ENCODE data around the gene TATDN2.

TATDN2 gene

GRCh38 chr3:10273702-10274305 lies 25.5 kb downstream of the TATDN2 start:
- no peak for DNase-seq (ENCODE audit: low spot score)
- ChIA-PET POLR2A (ENCODE audit: low non-redundant PET) (no interaction called here), CTCF (no interaction called here)
- TF ChIP-seq, protein P1, sequence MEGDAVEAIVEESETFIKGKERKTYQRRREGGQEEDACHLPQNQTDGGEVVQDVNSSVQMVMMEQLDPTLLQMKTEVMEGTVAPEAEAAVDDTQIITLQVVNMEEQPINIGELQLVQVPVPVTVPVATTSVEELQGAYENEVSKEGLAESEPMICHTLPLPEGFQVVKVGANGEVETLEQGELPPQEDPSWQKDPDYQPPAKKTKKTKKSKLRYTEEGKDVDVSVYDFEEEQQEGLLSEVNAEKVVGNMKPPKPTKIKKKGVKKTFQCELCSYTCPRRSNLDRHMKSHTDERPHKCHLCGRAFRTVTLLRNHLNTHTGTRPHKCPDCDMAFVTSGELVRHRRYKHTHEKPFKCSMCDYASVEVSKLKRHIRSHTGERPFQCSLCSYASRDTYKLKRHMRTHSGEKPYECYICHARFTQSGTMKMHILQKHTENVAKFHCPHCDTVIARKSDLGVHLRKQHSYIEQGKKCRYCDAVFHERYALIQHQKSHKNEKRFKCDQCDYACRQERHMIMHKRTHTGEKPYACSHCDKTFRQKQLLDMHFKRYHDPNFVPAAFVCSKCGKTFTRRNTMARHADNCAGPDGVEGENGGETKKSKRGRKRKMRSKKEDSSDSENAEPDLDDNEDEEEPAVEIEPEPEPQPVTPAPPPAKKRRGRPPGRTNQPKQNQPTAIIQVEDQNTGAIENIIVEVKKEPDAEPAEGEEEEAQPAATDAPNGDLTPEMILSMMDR (conservative IDR thresholded peaks at IDR 0.05; ENCODE audit: low read depth), result no peak
- no peak overlapping the region for H3K27ac ChIP-seq

- TF ChIP-seq, protein P1 (conservative IDR thresholded peaks at IDR 0.05; ENCODE audit: low read depth), result no peak
- no peak for DNase-seq (ENCODE audit: low spot score)
- ChIA-PET POLR2A (ENCODE audit: low non-redundant PET) (no interaction called here), CTCF (no interaction called here)
- no peak overlapping the region for H3K27ac ChIP-seq
Measured at GRCh38 chr3:10274601-10275000, 26.3 kb downstream of the TATDN2 start.

DNA sequence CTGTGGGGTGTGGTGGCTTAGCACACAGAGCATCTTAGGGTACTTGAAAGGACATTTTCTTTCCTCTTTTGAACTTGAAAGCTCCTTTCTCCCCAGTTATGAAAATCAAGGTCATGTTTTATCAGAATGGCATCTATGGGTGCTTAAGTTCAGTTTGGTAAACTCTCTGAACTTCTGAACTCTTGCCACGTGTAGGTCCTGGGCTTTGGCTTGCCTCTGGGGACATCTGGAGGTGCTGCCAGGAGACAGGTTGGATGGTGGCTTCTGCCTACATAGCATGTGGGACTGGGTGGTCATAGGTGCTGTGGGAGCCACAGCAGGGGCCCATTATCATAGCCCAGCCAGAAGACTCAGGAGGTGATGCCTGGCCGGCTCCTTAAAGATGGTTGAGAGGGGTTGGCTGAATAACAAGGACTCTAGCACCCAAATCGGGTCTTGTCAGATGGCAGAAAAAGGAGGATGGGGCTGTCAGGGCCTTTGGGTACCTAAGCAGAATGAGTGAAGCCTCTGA lies 28.9 kb downstream of the TATDN2 start:
- TF ChIP-seq, protein P1 (conservative IDR thresholded peaks at IDR 0.05; ENCODE audit: low read depth), result no peak
- POLR2A ChIA-PET (ENCODE audit: low non-redundant PET), result interaction anchor here (0.6 kb wide), 1 partner anchor 361 kb away, joined by 3 read pairs; the partner anchor contains the start of gene IL17RC
- no peak overlapping the region for H3K27ac ChIP-seq
- no peak for DNase-seq (ENCODE audit: low spot score)
- CTCF ChIA-PET, result no interaction called here

GRCh38 chr3:10278501-10278900 lies 30.2 kb downstream of the TATDN2 start:
- CTCF ChIA-PET, result no interaction called here
- POLR2A ChIA-PET (ENCODE audit: low non-redundant PET), result no interaction called here
- DNase-seq (ENCODE audit: low spot score), result no peak
- no peak overlapping the region for H3K27ac ChIP-seq
- TF ChIP-seq, protein P1 (conservative IDR thresholded peaks at IDR 0.05; ENCODE audit: low read depth), result no peak

DNA sequence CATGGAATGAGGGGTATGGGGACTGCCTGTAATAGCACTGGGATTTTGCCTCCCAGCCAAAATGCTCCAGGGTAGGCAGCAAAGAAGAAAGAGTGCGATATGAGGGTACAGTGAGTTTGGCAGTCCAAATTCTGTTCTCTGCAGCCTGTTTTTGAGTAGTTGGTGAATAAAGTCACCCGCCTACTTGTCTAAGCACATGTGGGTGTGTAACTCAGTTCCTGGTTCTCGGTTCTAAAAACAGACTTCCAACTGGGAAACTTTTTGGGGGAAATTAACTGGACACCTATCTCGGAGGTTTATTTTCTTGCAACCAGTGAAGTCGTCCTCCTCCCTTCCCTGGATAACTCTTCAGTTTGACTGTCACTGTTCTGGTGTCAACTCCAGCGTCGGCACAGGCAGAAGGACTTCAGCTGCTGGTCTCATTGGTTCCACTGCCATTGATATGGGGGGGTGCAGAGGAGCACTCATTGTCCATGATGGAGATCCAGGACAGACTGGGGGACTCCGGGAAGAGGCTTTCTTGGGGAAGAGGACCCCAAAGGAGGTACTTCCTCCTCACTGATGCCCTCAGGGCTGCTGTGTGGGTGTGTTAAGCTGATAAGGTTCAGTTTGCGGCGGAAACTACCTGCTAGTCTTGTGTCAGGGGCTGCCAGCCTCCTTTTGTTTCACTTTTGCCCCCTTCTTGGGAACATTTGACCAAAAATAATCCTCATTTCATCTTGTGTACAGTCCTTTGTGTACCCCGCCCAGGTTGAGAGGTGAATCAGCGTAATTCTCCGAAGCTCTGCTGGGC lies 31.3 kb downstream of the TATDN2 start:
- no peak for DNase-seq (ENCODE audit: low spot score)
- POLR2A ChIA-PET (ENCODE audit: low non-redundant PET), result no interaction called here
- CTCF ChIA-PET, result interaction anchor here (1.3 kb wide), 1 partner anchor 252 kb away, joined by 3 read pairs; no protein-coding TSS in a partner anchor
- H3K27ac ChIP-seq, result no peak overlapping the region
- TF ChIP-seq, protein P1 (conservative IDR thresholded peaks at IDR 0.05; ENCODE audit: low read depth), result no peak

DNA sequence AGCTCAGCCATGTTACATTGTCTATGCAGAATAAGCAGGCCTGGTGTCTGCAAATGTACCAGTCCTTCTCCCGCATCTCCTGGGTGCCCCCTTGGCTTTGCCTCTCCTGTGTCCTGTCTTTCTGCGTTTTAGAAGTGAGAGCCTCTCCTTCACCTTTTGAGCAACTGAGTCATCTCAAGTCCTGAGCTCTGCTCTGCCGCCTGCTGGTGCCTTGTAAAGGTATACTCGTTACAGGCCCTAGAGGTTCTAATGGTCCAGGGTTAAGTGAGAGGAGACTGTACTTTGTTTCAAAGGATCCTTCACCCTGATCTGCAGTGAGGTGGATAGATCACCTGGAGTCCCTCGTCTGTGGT lies 31.9 kb downstream of the TATDN2 start:
- DNase-seq (ENCODE audit: low spot score), result no peak
- CTCF ChIA-PET, result interaction anchor here (1.3 kb wide), 1 partner anchor 253 kb away, joined by 3 read pairs; no protein-coding TSS in a partner anchor
- TF ChIP-seq, protein P1 (conservative IDR thresholded peaks at IDR 0.05; ENCODE audit: low read depth), result no peak
- no peak overlapping the region for H3K27ac ChIP-seq
- POLR2A ChIA-PET (ENCODE audit: low non-redundant PET), result no interaction called here

All from RWPE1 (cell line).